Thoracic aorta (tissue), 2 donors: Measurements from ENCODE around the gene SMC3. TPM values are rescaled to one million over a fixed set of nuclear protein-coding genes. Genes with fewer than 3 reads are reported as not detected.

ENCODE experiments used
- ATAC-seq: fragments of 150-250 bp; one replicate; pipeline ENCODE4 v1.8.0; 2017; ENCODE audit warnings: low read depth; ENCODE audit not compliant: insufficient number of reproducible peaks, low FRiP score
- DNase-seq: peaks from one replicate; pipeline ENCODE4 v3.0.0-alpha.2; 2020; ENCODE audit warnings: low spot score
- H3K27ac ChIP-seq, 2 donors: fragments of 200-600 bp; sonication (generic); 1 replicate in 1 of 2; 2 replicates in 1 of 2; pipeline ENCODE4 v1.5.1; 2016; ENCODE audit warnings: mild to moderate bottlenecking in 2 of 2, moderate library complexity in 2 of 2
- H3K27me3 ChIP-seq: fragments of 200-600 bp; sonication (generic); replicated peaks from 2 replicates; pipeline ENCODE4 v1.6.0; 2016; ENCODE audit warnings: mild to moderate bottlenecking; ENCODE audit not compliant: insufficient read depth
- H3K36me3 ChIP-seq: fragments of 200-600 bp; sonication (generic); one replicate; pipeline ENCODE4 v1.5.1; 2016
- H3K4me1 ChIP-seq, 2 donors: fragments of 200-600 bp; sonication (generic); 1 replicate in 1 of 2; 2 replicates in 1 of 2; pipeline versions ENCODE4 v1.5.1 to v1.6.0; 2016; ENCODE audit warnings: low read depth in 2 of 2, mild to moderate bottlenecking in 1 of 2; ENCODE audit not compliant: control insufficient read depth in 1 of 2
- H3K4me3 ChIP-seq: fragments of 200-600 bp; sonication (generic); 2 replicates; pipeline ENCODE4 v1.5.1; 2016; ENCODE audit warnings: mild to moderate bottlenecking
- H3K9me3 ChIP-seq: fragments of 200-600 bp; sonication (generic); 2 replicates; pipeline ENCODE4 v1.5.1; 2016
- CTCF ChIP-seq: fragments of 200-600 bp; sonication (generic); IDR thresholded peaks from one replicate; pipeline ENCODE4 v1.5.1; 2019; ENCODE audit warnings: antibody characterized with exemption
- total RNA-seq, 2 donors: library from RNA; depleted of rRNA; stranded (reverse); fragments of >200 nt; gene quantifications; one replicate each; pipeline versions ENCODE4 v1.1.0 to v1.2.3, GENCODE V29; 2016

SMC3 gene
- total RNA-seq, 2 donors from 2014 or later: 19.8 to 32.7 TPM

DNA sequence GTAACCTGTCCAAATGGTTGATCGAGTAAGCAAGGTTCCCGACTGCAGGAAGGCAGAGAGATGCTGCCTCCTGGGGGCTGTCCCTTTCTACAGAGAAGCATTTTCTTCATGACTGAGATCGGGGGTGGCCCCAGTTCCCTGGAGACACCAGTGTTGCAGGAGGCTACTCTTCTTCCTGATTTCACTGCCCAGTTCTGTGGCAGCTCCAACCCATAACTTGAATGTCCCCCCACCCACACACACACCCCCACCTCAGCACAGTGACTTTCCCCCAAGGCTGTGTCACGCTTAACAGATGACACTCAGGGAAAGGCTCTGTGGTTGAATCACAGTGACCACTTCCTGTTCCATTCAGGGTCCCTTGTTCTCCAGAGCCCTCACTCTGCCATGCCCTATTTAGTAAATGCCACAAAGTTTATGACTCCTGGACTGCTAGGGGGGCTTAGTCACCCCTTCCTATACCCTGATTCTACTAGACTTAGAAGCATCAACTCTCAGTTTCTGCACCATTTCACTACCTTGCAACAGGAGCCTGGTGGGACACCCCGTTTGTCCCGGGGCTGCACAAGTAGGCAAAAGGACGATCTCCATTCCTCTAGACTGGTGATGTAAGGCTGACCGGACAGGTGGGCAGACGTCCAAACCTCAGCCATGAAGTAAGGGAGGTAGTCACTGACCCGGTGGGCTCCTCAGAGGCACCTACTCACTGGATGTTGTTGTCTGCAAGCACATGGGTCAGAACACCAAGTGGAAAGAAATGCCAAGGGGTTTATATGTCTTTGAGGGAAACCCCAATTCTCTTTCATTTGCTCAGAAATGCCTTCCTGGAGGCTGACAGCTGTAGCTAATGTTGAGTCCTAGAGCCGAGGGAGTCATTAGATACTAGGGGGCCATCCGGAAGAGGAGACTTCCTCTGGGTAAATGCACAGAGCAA, 31.3 kb upstream of the SMC3 start:
- Histone ChIP-seq H3K4me1 (no peaks in the 10 kb centered on the region), H3K27me3 (no peaks in the 10 kb centered on the region), H3K36me3 (no peaks in the 10 kb centered on the region), H3K4me3 (no peak overlapping the region), H3K27ac (no peak overlapping the region), H3K9me3 (no peaks in the 10 kb centered on the region)
- ATAC-seq (no peak), DNase-seq (no peak)
- TF ChIP-seq CTCF: no peak

DNA sequence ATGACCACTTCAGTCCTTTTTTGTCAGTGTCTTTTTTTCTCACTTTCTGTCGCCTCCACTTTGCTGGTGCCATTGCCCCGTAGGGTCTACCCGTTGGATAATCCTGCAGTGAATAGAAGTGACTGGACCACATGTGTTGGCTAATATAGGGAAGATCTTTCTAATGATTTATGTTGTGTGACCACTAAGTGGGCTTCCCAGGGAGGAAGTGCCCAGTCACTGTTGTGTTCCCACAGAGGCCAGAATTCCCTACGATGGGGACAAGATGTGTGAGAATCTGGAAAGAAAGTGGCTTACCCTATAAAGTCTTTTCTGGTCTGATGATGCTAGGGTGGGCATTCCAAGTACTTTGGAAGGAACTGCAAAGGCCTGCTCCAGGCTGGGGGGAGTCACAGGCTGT, 28.4 kb upstream of the SMC3 start:
- Histone ChIP-seq H3K27me3 (no peaks in the 10 kb centered on the region), H3K27ac (no peak overlapping the region), H3K36me3 (no peaks in the 10 kb centered on the region), H3K4me3 (no peak overlapping the region), H3K4me1 (no peaks in the 10 kb centered on the region), H3K9me3 (no peaks in the 10 kb centered on the region)
- DNase-seq (no peak), ATAC-seq (no peak)
- no peak for TF ChIP-seq CTCF

GRCh38 chr10:110540031-110540430, 27.5 kb upstream of the SMC3 start:
- Histone ChIP-seq H3K36me3 (no peaks in the 10 kb centered on the region), H3K9me3 (no peaks in the 10 kb centered on the region), H3K4me3 (no peak overlapping the region), H3K27me3 (no peaks in the 10 kb centered on the region), H3K4me1 (no peaks in the 10 kb centered on the region), H3K27ac (no peak overlapping the region)
- TF ChIP-seq CTCF: no peak
- ATAC-seq (no peak), DNase-seq (no peak)

DNA sequence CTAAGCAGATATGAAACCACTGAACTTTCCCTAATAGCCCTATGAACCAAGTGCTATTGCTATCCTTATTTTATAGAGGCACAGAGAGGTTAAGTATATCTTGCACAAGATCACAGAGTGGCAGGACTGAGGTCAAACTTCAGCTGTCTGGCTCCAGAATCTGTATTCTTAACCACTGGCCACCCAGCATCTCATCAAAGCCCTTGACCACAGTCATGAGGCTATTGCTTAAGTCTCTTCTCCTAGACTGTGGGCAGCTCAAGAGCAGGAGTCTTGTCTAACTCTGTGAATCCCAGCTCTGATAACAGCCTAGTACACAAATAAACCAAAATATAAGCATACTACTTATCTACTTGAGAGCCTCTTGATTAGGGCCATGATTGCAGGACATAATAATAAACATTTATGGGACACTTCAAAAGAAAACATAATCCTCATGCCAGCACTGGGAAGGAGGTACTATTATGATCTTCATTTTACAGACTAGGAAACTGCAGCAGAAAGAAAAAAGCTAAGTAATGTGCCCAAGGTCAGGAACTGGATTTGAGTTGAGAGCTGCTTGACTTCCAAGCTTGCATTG, 22.4 kb upstream of the SMC3 start:
- Histone ChIP-seq H3K4me1 (no peaks in the 10 kb centered on the region), H3K4me3 (no peak overlapping the region), H3K9me3 (no peaks in the 10 kb centered on the region), H3K27ac (no peak overlapping the region), H3K27me3 (no peaks in the 10 kb centered on the region), H3K36me3 (no peaks in the 10 kb centered on the region)
- no peak for TF ChIP-seq CTCF
- ATAC-seq: no peak
- no peak for DNase-seq

DNA sequence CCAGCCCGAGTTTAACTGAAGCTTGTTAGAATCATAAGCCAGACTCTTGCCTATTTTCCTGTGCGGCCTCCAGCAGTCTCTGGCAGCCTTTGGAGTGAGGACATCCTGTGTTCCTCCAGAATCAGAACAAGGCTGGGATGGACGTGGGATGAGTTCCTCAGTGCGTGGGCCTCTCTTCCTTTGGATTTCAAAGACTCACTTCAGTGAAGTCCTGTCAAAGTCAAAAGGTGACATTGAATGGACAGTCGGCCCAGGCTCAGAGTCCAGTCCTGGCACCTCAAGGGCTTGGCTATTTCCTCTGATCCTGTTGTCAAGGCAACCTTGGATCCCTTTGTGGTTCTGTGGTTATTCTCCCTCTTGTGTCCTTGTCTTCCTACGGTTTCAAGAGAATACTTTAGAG, 21.4 kb upstream of the SMC3 start:
- Histone ChIP-seq H3K36me3 (no peaks in the 10 kb centered on the region), H3K4me1 (no peaks in the 10 kb centered on the region), H3K9me3 (no peaks in the 10 kb centered on the region), H3K4me3 (no peak overlapping the region), H3K27ac (no peak overlapping the region), H3K27me3 (no peaks in the 10 kb centered on the region)
- DNase-seq (no peak), ATAC-seq (no peak)
- no peak for TF ChIP-seq CTCF
